PC-9 (cell line): ENCODE results near the gene SGMS1. TPM values are rescaled to one million over a fixed set of nuclear protein-coding genes. Genes with fewer than 3 reads are reported as not detected.

Experiments
- BruUV-seq: library from RNA; stranded (reverse); fragments of 400-500 nt; replicated peaks from 2 replicates; lab custom pipeline; 2021; lab: Mats Ljungman, UMichigan
- CTCF ChIA-PET: fragments of 300-600 bp; sonication (Branson Sonifier 250); formaldehyde crosslinking; loops from one replicate; lab custom pipeline; 2022; ENCODE audit warnings: antibody characterized with exemption; lab: Charles Lee
- POLR2A ChIA-PET: fragments of 300-600 bp; sonication (Branson Sonifier 250); formaldehyde crosslinking; loops from one replicate; lab custom pipeline; 2022; ENCODE audit warnings: antibody characterized with exemption; ENCODE audit not compliant: unreplicated experiment; lab: Charles Lee
- DNase-seq, 2 experiments: peaks; one replicate each; pipeline versions ENCODE4 v3.0.0 to v3.0.0-alpha.2; 2015 to 2022; ENCODE audit warnings: mixed read lengths in 1 of 2
- H2AFZ ChIP-seq: fragments of 200-600 bp; sonication (generic); 2 replicates; pipeline ENCODE4 v1.8.1; 2017; ENCODE audit warnings: antibody characterized with exemption
- H3F3A ChIP-seq: fragments of 200-600 bp; sonication (generic); 2 replicates; pipeline ENCODE4 v1.8.1; 2017; ENCODE audit warnings: antibody characterized with exemption, mild to moderate bottlenecking, low read depth; ENCODE audit not compliant: insufficient read depth
- H3K27ac ChIP-seq: fragments of 200-600 bp; sonication (generic); 2 replicates; pipeline ENCODE4 v1.6.1; 2016; ENCODE audit warnings: mixed run types
- H3K27me3 ChIP-seq: fragments of 200-600 bp; sonication (generic); 2 replicates; pipeline ENCODE4 v1.6.1; 2016; ENCODE audit warnings: low read depth, mixed run types; ENCODE audit not compliant: insufficient read depth
- H3K36me3 ChIP-seq: fragments of 200-600 bp; sonication (generic); 2 replicates; pipeline ENCODE4 v1.6.1; 2016; ENCODE audit warnings: low read depth, mixed run types
- H3K4me1 ChIP-seq: fragments of 200-600 bp; sonication (generic); replicated peaks from 2 replicates; pipeline ENCODE4 v1.6.1; 2016; ENCODE audit warnings: mixed run types; ENCODE audit not compliant: insufficient read depth
- H3K4me2 ChIP-seq: fragments of 200-600 bp; sonication (generic); 2 replicates; pipeline ENCODE4 v1.6.1; 2017; ENCODE audit warnings: mixed run types
- H3K4me3 ChIP-seq: fragments of 200-600 bp; sonication (generic); 2 replicates; pipeline ENCODE4 v1.6.1; 2016; ENCODE audit warnings: mixed run types
- H3K79me2 ChIP-seq: fragments of 200-600 bp; sonication (generic); 2 replicates; pipeline ENCODE4 v1.6.1; 2017; ENCODE audit warnings: low read depth, mixed run types
- H3K9me2 ChIP-seq: fragments of 200-600 bp; sonication (generic); 2 replicates; pipeline ENCODE4 v1.8.1; 2017; ENCODE audit warnings: mild to moderate bottlenecking; ENCODE audit not compliant: insufficient read depth
- H3K9me3 ChIP-seq: fragments of 200-600 bp; sonication (generic); 2 replicates; pipeline ENCODE4 v1.8.1; 2016; ENCODE audit warnings: low read depth; ENCODE audit not compliant: insufficient read depth
- H4K20me1 ChIP-seq: fragments of 200-600 bp; sonication (generic); 2 replicates; pipeline ENCODE4 v1.8.1; 2017; ENCODE audit not compliant: insufficient read depth
- CTCF ChIP-seq: fragments of 200-600 bp; sonication (generic); conservative IDR thresholded peaks from 2 replicates; pipeline ENCODE4 v1.6.1; 2017; ENCODE audit warnings: mixed run types, antibody characterized with exemption, mild to moderate bottlenecking, moderate library complexity
- EZH2 ChIP-seq: fragments of 200-600 bp; sonication (generic); IDR thresholded peaks from 2 replicates; pipeline ENCODE4 v1.8.0; 2017; ENCODE audit warnings: antibody characterized with exemption, low read depth
- intact Hi-C: fragments of 100-400 bp; cut with micrococcal nuclease; formaldehyde crosslinking; loops from one replicate; pipeline ENCODE4 v1.10.0; 2022; ENCODE audit not compliant: unreplicated experiment
- total RNA-seq: library from RNA; stranded (reverse); gene quantifications from 2 replicates; pipeline ENCODE4 v1.2.3, GENCODE V29; 2021

SGMS1 gene
- total RNA-seq, 1 experiment from 2014 or later = 35.0 TPM

GRCh38 chr10:50636618-50637579 lies 13.1 kb upstream of the SGMS1 start:
- Histone ChIP-seq H3K9me2 (no peaks in the 10 kb centered on the region), H3F3A (no peaks in the 10 kb centered on the region), H3K4me2 (peak overlapping the region; percentile 18; the same call in 1 of the 2 replicates), H3K79me2 (no peaks in the 10 kb centered on the region), H2AFZ (no peak overlapping the region), H3K36me3 (no peaks in the 10 kb centered on the region), H4K20me1 (no peaks in the 10 kb centered on the region), H3K27me3 (no peaks in the 10 kb centered on the region), H3K4me3 (no peak overlapping the region), H3K9me3 (no peaks in the 10 kb centered on the region), H3K4me1 (peaks cover 8% of the 10 kb centered on the region; the same call in 1 of the 2 replicates), H3K27ac (no peak overlapping the region)
- intact Hi-C loops = no loop called here
- ChIA-PET POLR2A (interaction anchor here (0.6 kb wide), 1 partner anchor 103 kb away, joined by 3 read pairs; the partner anchor contains the start of gene ASAH2B), CTCF (interaction anchor here (0.7 kb wide), 1 partner anchor 31 kb away, joined by 5 read pairs; no protein-coding TSS in a partner anchor)
- TF ChIP-seq CTCF (no peak), EZH2 (no peak)
- no TSS peak for BruUV-seq
- peak in 1 of 2 experiments; percentile 66 for DNase-seq

- intact Hi-C loops = no loop called here
- no peak for TF ChIP-seq CTCF
- TF ChIP-seq EZH2 = no peak
- Histone ChIP-seq H2AFZ (no peak overlapping the region), H4K20me1 (no peaks in the 10 kb centered on the region), H3K9me3 (no peaks in the 10 kb centered on the region), H3K27me3 (no peaks in the 10 kb centered on the region), H3K9me2 (no peaks in the 10 kb centered on the region), H3K79me2 (no peaks in the 10 kb centered on the region), H3F3A (no peaks in the 10 kb centered on the region), H3K36me3 (no peaks in the 10 kb centered on the region), H3K4me3 (no peak overlapping the region), H3K4me1 (peaks cover 8% of the 10 kb centered on the region; the same call in 1 of the 2 replicates), H3K4me2 (no peak overlapping the region), H3K27ac (no peak overlapping the region)
- POLR2A ChIA-PET = no interaction called here
- no peak for DNase-seq
- CTCF ChIA-PET = no interaction called here
- BruUV-seq = no TSS peak
Observed at GRCh38 chr10:50635286-50635685, 11.5 kb upstream of the SGMS1 start.

GRCh38 chr10:50634479-50634878 lies 10.7 kb upstream of the SGMS1 start:
- Histone ChIP-seq H3K4me1 (peaks cover 8% of the 10 kb centered on the region; the same call in 1 of the 2 replicates), H3K36me3 (no peaks in the 10 kb centered on the region), H3K79me2 (no peaks in the 10 kb centered on the region), H3K9me3 (no peaks in the 10 kb centered on the region), H3K27me3 (no peaks in the 10 kb centered on the region), H3F3A (no peaks in the 10 kb centered on the region), H3K27ac (no peak overlapping the region), H4K20me1 (no peaks in the 10 kb centered on the region), H3K9me2 (no peaks in the 10 kb centered on the region), H3K4me3 (no peak overlapping the region), H3K4me2 (no peak overlapping the region), H2AFZ (no peak overlapping the region)
- no TSS peak for BruUV-seq
- ChIA-PET POLR2A (no interaction called here), CTCF (no interaction called here)
- no peak for DNase-seq
- intact Hi-C loops = no loop called here
- no peak for TF ChIP-seq CTCF
- no peak for TF ChIP-seq EZH2
